PFSK-1 (cell line): Measurements from ENCODE around the gene FAM151B.

ENCODE experiments used
- POLR2AphosphoS5 ChIP-seq: IDR thresholded peaks from 2 replicates; pipeline ENCODE4 v1.6.1; 2012; ENCODE audit warnings: low read depth, mild to moderate bottlenecking, control low read depth, low read length, moderate library complexity
- TAF1 ChIP-seq: IDR thresholded peaks from 2 replicates; pipeline ENCODE4 v1.6.1; 2012; ENCODE audit warnings: low read length, control low read depth, borderline replicate concordance; ENCODE audit not compliant: insufficient read depth
- TF ChIP-seq, protein P1 (sequence below), 2 experiments: IDR thresholded peaks; 2 replicates each; pipeline versions ENCODE4 v1.6.1 to v1.8.0; 2011 to 2012; ENCODE audit warnings: low read depth in 2 of 2, low read length in 2 of 2, control low read depth in 1 of 2, inconsistent platforms in 1 of 2, mild to moderate bottlenecking in 1 of 2, moderate library complexity in 1 of 2; ENCODE audit not compliant: insufficient read depth in 1 of 2

DNA sequence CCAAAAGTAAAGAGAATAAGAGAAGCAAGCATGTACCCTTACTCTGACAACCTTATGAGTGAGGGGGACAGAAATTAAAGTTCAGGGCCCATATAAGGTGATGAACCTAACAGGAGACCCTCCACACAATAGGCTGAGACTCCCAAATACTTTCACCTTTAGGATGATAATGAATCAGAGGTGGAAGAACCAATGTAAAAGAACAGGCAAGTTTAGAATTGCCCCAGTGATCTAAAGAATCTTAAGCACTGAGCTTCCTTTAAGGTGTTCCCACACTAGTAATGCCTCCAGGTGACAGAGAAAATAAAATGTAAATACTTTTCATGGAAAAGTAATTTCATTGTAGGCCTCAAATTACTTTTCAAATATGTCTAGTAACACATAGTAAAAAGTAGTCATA, 8.2 kb upstream of the FAM151B start:
- TF ChIP-seq TAF1 (no peak), POLR2AphosphoS5 (no peak)
- TF ChIP-seq, protein P1, sequence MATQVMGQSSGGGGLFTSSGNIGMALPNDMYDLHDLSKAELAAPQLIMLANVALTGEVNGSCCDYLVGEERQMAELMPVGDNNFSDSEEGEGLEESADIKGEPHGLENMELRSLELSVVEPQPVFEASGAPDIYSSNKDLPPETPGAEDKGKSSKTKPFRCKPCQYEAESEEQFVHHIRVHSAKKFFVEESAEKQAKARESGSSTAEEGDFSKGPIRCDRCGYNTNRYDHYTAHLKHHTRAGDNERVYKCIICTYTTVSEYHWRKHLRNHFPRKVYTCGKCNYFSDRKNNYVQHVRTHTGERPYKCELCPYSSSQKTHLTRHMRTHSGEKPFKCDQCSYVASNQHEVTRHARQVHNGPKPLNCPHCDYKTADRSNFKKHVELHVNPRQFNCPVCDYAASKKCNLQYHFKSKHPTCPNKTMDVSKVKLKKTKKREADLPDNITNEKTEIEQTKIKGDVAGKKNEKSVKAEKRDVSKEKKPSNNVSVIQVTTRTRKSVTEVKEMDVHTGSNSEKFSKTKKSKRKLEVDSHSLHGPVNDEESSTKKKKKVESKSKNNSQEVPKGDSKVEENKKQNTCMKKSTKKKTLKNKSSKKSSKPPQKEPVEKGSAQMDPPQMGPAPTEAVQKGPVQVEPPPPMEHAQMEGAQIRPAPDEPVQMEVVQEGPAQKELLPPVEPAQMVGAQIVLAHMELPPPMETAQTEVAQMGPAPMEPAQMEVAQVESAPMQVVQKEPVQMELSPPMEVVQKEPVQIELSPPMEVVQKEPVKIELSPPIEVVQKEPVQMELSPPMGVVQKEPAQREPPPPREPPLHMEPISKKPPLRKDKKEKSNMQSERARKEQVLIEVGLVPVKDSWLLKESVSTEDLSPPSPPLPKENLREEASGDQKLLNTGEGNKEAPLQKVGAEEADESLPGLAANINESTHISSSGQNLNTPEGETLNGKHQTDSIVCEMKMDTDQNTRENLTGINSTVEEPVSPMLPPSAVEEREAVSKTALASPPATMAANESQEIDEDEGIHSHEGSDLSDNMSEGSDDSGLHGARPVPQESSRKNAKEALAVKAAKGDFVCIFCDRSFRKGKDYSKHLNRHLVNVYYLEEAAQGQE (IDR thresholded peaks at IDR 0.05; ENCODE audit: insufficient read depth in 1 of 2, low read depth in 2 of 2, low read length in 2 of 2) = no peak
